Measurements from ENCODE around the gene STX2.
"Not testable (repeated sequence)": the region's sequence is repeated elsewhere in the genome, so short reads cannot be mapped to it uniquely, and the experiment has no call there.

Gene STX2

DNA sequence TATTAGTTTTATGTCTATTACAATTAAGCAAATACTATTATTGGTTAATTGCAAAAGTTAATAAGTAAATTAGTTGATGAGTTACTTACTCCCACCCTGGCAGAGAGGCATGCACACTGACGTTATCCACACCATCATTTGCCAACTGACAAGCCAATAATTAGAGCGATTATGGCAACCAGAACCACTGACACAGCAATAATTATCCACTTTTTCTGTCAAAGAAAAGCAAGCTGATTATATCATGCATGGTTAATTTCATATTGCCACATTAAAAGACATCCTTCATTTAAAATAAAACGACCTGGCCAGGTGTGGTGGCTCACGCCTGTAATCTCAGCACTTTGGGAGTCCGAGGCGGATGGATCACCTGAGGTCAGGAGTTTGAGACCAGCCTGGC is 43.1 kb downstream of the STX2 start:
- no peak for DNase-seq

DNA sequence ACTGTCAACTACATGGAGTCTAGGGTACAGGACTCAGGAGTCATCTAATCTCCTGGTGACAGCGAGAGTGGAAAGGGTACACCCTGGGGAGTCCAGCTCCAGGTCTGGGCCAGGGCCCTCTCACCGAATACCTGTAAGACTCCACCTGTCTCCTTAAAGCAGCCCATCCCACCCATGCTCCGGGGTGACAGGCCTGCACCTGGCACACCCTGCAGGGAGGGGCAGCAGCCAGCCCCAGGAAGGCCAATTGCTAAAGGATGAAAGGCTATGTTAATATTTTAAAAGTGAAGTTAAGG is 45.5 kb downstream of the STX2 start:
- no peak for DNase-seq

DNA sequence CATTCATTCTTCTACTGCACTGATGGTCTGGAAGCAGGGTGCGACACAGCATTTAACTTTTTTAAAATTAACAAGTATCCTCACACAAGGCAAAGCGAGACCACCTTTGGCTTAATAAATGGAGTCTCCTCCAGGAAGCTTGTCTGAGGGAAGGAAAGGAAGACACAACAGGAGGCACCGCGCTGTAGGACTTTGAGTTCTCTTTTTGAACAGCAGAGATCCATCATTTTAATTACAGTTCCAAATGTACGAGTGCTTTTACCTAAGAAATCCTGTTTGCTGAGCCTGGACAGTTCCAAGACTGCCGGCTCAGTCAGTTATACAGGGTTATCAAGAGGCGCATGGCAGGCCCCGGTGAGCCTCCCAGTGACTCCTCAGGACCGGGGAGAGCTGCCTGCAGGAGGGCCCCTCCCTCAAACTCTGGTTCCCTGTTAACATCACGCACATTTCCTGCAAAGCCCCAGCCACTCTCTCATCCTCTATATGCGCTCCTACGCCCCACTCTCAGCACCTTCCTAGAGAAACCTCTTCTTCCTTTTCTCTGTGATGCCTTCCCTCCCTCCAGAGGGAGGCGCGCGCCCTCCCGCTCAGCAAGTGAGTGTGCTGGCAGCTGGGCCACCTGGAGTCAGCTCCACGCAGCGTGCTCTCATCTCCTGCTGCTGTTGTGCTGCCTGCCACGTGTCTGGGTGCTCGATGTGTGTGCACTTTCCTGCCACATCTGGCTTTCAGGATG is 46.1 kb downstream of the STX2 start:
- DNase-seq, result no peak

DNA sequence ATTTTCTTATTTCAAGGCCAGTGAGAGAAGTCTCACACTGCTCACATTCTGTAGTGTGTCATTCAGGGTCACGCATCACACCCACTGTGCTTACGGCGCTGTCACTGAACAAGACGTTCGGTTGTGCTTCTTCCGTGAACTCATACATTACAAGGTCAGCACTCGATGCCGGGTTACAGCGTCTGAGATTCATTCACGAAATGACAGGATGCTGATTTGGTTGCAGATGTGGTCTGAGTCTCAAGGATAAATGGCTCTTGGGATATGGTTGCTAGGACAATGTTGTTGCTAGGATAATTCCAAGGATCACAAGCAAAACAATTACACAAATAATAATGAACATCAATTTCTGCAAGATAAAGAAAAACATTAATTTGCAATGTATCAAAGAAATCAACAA is 47.4 kb downstream of the STX2 start:
- no peak for DNase-seq

GRCh38 chr12:130788515-130788914 is 50.5 kb downstream of the STX2 start:
- no peak for DNase-seq

DNA sequence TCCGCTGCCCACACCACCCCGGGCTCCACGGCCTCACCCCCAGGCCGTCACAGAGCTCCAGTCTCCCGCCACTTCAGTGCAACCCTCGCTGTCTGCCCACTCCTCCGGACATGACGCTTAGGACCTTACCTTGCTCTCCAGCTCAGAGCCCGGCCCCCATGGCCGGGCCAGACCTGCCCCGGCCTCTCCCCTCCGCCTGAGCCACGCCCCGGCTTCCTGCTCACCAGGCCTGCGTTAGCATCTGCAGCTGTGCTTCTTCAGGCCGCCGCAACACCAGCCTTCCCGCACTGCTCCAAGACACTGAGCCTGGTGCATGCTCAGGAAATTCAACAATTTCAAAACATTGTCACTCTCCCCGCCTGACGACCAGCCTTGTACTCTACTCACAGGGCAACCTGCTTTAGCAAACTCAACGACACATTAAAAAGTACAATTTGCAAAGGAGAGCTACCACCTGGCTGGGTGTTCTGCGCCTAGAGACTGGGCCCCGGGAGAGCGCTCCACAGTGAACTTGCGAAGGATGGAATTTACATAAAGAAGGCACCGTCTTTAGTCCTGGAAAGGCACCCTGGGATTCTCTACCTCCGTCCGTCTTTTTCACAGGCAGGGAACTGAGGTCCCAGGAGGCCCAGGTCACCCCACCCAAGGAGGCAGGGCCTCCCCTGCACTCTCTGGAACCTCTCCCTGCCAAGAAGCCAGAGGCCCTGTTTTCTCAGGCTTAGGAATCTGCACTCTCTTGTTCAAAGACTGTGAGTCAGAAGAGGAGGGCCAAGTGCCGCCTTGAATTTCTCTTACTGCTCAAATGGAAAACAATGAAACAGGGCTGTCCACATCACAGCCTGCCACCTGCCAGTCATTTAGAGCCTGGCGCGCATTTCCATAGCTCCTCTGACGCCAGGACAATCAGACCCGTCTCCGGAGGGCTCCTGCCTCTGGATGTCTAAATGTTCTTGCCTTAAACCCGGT is 51.3 kb downstream of the STX2 start:
- peak; percentile 52 for DNase-seq

GRCh38 chr12:130787041-130787440 is 52.0 kb downstream of the STX2 start:
- no peak for DNase-seq

- DNase-seq, result no peak
These were observed 55.8 kb downstream of the STX2 start for GRCh38 chr12:130783110-130783715.

DNA sequence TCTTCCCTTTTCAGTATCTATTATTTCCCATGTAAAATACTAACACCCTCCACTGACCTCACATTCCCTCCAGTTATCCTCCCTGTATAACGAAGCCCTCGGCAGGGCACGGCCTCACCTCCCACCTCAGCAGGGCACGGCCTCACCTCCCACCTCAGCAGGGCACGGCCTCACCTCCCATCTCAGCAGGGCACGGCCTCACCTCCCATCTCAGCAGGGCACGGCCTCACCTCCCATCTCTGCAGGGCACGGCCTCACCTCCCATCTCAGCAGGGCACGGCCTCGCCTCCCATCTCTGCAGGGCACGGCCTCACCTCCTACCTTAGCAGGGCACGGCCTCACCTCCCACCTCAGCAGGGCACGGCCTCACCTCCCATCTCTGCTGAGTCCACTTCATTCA is 56.8 kb downstream of the STX2 start:
- not testable (repeated sequence) for DNase-seq

- DNase-seq, result no peak
These were observed 58.0 kb downstream of the STX2 start for GRCh38 chr12:130780880-130781575.

DNA sequence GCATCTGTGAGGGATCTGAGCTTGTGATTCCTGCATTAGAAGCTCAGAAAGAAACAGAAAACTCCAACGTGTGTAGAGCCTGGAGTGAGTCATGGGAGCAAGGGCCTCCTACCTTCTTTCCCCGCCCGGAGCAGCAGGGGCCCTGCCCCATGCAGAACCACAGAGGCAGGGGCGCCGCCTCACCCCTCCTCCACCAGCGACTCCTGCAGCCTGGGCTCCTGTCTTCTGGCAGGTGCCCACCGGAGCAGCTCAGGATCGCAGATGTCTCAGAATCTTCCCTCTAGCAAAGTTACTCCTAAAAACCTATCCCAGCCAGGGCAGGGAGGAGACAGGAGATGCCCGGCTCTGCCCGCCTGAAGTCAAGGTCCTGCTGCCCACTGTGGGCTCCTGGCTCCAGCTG is 58.7 kb downstream of the STX2 start:
- DNase-seq, result no peak

DNA sequence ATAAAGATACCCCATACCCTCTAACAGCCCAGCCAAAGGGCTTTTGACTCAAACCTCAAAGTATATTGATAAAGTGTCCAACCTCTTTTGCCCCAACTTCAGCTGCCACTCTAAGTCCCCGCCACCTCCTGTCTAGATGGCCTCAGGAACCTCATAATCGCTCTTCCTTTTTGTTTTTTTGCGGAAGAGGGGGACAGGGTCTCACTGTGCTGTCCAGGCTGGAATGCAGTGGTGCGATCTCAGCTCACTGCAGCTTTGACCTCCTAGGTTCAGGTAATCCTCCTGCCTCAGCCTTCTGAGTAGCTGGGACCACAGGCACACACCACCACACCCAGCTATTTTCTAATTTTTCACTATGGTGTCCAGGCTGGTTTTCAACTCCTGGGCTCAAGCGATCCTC is 60.3 kb downstream of the STX2 start:
- no peak for DNase-seq

GRCh38 chr12:130776857-130777339 is 62.2 kb downstream of the STX2 start:
- no peak for DNase-seq

GRCh38 chr12:130775953-130776856 is 62.8 kb downstream of the STX2 start:
- peak; percentile 82 for DNase-seq

DNA sequence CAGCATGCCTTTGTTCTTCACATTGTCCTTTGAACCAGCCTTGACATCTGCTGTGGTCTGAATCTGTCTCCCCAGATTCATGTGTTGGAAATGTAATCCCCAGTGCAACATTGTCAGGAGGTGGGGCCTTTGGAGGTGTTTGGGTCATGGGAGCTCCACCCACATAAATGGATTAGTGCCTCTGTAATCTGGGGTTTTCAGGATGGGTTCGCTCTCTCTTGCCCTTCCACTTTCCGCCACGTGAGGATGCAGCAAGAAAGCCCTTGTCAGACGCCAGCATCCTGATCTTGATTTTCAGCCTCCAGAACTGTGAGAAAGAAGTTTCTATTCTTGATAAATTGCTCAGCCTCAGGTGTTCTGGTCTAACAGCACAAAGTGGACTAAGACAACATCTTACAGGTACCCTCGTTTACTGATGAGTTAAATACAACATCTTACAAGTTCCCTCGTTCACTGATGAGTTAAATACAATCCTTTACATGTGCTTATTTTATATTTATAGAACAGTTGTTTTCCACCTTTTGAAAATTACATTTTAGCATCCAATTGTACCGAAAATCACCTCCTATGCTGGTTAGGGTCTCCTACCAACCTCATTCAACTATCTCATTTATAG is 68.5 kb downstream of the STX2 start:
- no peak for DNase-seq

GRCh38 chr12:130768120-130768519 is 70.9 kb downstream of the STX2 start:
- DNase-seq, result no peak

DNA sequence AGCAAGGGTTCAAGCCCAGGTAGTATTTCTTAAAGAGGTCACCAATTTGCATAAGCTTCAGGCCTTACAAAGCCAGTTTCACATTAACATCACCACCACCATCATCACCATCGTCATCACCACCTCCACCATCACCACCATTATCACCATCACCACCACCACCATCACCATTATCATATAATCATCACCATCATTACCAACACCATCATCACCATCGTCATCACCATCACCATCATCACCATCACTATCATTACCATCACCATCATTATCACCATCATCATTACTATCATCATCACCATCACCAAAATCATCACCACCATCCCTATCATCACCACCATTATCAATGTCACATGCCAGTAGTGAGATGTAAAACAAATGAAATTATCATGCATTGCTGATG is 72.6 kb downstream of the STX2 start:
- DNase-seq, result no peak

DNA sequence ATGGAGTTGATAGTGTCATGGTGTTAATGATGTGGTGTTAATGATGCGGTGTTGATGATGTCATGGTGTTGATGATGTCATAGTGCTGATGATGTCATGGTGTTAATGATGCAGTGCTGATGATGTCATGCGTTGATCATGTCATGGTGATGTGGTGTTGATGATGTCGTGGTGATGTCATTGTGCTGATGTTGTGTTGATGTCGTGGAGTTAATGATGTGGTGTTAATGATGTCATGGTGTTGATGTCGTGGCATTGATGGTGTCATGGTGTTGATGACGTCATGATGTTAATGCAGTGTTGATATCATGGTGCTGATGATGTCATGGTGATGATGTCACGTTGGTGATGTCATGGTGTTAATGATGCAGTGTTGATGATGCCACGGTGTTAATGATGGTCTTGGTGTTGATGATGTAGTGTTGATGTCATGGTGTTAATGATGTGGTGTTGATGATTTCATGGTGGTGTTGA is 73.8 kb downstream of the STX2 start:
- DNase-seq, result peak; percentile 1

DNA sequence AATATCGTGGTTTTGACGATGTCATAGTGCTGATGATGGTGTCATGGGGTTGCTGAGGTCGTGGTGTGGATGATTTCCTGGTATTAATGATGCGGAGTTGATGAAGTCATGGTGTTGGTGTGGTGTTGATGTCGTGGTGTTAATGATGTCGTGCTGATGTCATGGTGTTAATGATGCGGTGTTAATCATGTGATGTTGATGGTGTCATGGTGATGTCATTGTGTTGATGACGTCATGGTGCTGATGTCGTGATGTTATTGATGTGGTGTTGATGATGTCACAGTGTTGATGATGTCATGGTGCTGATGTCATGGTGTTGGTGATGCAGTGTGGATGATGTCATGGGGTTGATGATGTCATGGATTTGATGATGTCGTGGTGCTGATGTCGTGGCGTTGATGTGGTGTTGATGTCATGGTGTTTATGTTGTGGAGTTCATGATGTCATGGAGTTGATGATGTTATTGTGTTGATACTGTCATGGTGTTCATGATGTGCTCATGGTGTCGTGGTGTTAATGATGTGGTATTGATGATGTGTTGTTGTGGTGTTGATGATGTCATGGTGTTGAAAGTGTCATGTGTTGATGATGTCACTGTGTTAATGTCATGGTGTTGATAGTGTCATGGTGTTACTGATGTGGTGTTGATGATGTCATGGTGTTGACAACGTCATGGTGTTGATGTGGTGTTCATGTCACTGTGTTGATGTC is 74.4 kb downstream of the STX2 start:
- DNase-seq, result peak; percentile 14

DNA sequence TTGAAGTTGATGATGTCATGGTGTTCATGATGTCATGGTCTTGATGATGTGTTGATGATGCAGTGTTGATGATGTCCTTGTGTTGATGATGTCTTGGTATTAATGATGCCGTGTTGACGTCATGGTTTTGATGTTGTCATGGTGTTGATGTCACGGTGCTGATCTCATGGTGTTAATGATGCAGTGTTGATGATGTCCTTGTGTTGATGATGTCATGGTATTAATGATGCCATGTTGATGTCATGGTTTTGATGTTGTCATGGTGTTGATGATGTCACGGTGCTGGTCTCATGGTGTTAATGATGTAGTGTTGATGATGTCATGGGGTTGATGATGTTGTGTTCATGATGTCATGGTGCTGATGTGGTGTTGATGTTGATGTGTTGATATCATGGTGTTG is 75.0 kb downstream of the STX2 start:
- no peak for DNase-seq

- DNase-seq, result no peak
These were observed 76.8 kb downstream of the STX2 start for GRCh38 chr12:130762319-130762675.

Measured in fibroblast of upper back skin (primary cell).